HG03108 (cell line): ENCODE measurements around the gene RAB29.

Source experiments
- ATAC-seq: cut with Tn5 transposase; IDR thresholded peaks from one replicate; pipeline ENCODE4 v1.9.1; 2021; ENCODE audit warnings: moderate library complexity; ENCODE audit not compliant: unreplicated experiment

RAB29 gene

DNA sequence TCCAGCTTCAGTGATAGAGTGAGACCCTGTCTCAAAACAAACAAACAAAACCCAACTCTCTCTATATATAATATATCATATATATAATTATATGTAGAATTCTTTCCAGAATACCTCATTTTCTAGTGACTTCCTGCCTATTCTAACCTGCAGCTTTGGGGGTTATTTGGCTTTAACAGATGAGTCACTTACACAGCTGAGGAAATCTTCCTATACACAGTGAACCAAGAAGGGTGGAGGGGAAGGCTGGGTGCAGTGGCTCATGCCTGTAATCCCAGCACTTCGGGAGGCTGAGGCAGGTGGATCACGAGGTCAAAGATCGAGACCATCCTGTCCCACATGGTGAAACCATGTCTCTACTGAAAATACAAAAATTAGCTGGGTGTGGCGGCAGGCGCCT lies 9.2 kb downstream of the RAB29 start:
- ATAC-seq = no peak

DNA sequence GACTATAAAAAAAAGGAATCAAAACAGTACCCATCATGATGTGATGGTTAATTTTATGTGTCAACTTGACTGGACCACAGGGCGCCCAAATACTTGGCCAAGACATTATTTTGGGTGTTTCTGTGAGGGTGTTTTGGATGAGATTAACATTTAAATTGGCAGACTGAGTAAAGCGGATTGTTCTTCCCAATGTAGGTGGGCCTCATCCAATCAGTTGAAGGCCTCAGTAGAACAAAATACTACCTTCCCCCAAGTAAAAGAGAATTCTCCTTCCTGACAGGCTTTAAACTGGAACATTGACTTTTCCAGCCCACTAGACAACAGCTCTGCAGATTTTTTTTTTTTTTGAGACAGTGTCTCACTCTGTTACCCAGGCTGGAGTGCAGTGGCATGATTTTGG lies 10.7 kb downstream of the RAB29 start:
- no peak for ATAC-seq

- ATAC-seq = no peak
Measured at GRCh38 chr1:205763980-205764379, 11.3 kb downstream of the RAB29 start.

- ATAC-seq = no peak
Measured at GRCh38 chr1:205760606-205761005, 14.7 kb downstream of the RAB29 start.

- ATAC-seq = no peak
Measured at GRCh38 chr1:205756552-205756951, 18.7 kb downstream of the RAB29 start.

DNA sequence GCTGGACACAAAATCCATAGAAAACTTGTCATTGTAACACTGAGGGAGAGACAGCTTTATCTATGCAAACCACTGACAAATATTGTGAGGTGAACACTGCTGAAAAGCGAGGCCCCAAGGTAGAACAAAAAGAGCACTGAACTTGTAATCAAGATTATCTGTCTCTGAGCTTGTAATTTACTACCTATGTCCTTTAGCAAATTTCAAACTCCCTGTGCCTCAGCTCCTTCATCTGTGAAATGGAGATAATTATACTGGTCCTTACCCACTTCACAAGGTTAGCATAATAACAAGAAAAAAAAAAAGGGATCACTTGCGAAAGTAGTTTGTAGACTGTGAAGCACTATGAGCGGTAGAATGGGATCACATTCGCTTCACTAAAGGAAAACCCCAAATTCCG lies 20.4 kb downstream of the RAB29 start:
- ATAC-seq = no peak

DNA sequence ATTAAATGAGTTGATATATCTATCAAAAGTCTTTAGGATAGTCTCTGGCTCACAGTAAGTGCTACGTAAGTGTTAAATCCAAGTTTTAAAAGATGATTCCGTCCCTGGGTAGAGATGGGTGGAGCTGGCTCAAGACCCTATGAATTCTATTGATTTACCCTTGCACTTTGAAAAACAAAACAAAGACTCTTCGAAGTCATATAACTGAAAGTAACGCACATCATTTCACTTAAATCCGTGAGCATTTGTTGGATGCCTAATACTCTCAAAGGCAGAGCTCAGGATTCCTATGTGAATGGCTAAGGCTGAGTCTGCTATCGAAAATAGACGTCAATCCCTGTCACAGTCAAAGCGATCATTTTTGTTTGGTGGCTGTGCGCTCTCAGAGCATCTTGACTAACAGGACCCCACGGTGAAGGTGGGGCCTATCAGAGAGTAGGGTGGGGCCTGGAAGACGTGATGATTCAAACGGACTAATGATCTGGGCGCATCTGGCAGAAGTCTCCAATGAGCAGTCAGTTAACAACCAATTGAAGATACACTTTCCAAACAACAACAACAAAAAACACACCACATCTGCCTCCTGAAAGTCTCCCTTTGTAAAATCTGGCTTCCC lies 24.1 kb downstream of the RAB29 start:
- no peak for ATAC-seq

DNA sequence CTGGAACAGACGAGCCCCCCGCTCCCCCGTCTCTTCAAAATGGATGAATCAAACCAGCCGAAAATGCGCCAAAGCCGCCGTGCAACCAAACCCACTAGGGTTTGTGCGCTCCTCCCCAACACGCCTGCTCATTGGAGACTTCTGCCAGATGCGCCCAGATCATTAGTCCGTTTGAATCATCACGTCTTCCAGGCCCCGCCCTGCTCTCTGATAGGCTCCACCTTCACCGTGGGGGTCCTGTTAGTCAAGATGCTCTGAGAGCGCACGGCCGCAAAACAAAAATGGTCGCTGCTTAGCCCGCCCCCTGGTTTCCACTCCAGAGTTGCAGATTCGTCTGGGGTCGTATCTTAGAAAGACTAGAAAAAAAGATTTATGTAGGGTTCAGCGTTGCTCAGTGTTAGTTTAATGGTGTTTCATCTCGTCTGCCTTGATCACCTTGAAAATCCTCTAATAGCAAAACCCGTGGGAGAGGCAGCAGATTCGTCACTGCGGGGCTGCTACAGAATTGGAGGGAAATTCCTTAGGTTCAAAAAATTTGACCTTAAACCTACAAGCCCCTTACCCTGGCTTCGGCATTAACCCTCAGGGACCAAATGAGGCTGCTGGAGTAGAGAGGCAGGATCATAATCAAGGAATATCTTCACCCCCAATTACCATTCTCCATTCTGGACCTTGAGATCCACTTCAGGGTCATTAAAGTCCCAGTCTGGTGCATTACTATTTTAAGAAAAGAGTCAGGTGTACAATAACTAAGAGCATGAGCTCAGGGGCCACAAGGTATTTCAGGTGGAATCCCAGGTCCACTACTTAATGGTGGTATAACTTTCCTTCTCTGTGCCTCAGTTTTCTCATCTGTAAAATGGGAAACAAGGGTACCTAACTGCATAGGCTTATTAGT lies 24.9 kb downstream of the RAB29 start, which contains the start of gene NUCKS1:
TSS of gene NUCKS1 (minus strand) at position 45 of the 898 bp plus-strand sequence. CDS start 209 bp downstream, outside the sequence.
- peak; percentile 82 for ATAC-seq

- peak; percentile 74 for ATAC-seq
Measured at GRCh38 chr1:205749234-205750137, 25.8 kb downstream of the RAB29 start.

GRCh38 chr1:205748403-205749233 lies 26.7 kb downstream of the RAB29 start:
- ATAC-seq = no peak

DNA sequence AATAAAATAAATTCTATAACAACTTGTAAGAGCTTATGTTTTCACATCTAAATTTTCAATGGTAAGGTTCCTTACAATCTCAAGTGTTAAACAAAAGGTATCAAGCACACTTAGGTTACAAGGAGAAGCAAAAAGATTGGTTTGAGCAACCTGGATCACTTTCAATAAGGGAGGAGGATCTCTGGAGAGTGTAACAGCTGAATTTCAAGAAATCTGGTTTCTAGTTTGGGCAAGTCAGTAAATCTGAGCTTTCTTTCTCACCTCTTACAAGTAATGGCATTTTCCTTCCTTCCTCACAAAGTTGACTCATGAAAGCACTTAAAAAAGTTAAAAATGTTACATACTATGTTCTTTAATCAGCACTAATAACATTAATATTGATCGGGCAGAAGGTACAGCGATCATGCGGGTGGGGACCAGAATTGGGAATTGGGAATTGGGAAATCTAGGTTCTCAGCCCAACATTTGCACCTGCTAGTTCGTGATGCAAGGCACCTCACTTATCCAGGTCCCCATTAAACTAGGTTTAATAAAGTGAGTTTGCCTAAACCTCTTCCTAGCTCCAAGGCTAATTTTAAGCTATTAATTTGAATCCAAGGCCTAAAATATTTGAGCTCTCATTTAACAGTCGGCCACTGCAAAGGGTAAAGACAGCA lies 28.4 kb downstream of the RAB29 start:
- ATAC-seq = no peak

DNA sequence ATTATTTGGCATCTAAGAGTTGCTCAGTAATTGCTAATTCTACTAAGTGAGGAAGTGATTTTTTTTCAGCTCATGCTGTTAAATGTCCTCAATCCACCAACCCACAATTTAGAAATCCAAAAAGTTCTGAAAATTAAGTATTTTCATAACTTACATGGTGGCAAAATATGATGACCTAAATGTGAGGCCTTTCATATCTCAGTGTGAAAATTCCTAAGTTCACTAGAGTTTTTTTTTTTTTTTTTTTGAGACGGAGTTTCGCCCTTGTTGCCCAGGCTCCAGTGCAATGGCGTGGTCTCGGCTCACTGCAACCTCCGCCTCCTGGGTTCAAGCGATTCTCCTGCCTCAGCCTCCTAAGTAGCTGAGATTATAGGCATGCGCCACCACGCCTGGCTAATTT lies 30.9 kb downstream of the RAB29 start:
- no peak for ATAC-seq

DNA sequence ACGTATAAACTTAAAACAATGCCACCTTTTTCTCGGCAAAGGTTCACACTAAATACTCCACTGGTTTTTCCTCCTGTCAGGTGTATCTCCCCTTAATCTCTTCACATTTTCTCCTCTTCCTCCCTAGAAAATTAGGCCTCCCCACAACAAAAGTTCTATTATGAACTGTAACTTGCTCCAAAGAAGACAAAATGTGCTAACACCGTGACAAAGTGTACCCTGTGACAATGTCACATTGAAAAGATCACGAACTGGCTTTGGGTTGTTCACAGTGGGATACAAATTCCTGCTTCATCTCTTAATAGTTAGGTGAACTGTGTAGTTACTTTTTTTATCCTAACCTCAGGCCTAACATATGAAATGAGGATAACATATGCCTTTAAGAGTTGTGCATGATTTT lies 31.3 kb downstream of the RAB29 start:
- no peak for ATAC-seq

DNA sequence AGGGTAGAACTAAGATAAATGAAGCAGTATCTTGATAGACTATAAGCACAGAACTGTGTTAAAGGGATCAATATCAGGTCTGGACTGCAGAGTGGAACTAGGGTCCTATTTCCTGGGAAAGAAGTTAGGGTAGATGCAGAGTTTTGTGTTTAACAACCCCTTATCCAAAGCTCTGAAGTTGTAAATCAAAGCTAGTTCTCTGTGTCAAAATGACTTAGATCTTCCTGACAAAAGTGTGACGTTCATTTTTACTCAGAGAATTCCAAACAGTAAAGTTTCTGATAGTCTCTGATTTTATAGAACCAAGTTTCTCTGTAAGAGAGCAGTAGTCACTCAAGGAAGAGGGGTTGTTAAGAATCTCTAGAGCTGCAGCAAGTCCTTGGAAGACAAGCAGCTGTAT lies 33.6 kb downstream of the RAB29 start:
- no peak for ATAC-seq

GRCh38 chr1:205739348-205740160 lies 35.7 kb downstream of the RAB29 start:
- no peak for ATAC-seq

GRCh38 chr1:205735218-205735617 lies 40.1 kb downstream of the RAB29 start:
- no peak for ATAC-seq

- ATAC-seq = no peak
Measured at GRCh38 chr1:205733438-205734175, 41.7 kb downstream of the RAB29 start.

DNA sequence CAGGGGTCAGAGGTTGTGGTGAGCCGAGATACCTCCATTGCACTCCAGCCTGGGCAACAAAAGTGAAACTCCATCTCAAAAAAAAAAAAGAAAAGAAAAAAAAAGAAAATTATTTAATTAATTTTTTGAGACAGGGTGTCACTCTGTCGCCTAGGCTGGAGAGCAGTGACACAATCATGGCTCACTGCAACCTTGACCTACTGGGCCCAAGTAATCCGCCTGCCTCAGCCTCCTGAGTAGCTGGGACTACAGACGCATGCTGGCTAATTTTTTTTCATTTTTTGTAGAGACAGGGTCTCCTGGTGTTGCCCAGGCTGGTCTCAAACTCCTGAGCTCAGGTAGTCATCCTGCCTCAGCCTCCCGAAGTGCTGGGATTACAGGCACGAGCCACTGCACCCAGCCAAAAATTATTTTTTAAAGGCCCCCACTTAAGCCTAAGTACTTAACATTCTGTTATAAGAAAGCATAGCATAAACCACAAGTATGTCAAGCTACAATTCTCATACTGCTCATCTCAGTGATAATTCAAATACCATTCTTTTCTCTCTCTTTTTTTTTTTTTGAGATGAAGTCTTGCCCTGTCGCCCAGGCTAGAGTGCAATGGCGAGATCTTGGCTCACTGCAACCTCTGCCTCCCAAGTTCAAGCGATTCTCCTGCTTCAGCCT lies 45.2 kb downstream of the RAB29 start:
- no peak for ATAC-seq
